Neuronal stem cell (in vitro differentiated cells): Measurements from ENCODE around the gene CSPG5. TPM values are rescaled to one million over a fixed set of nuclear protein-coding genes. Genes with fewer than 3 reads are reported as not detected.

Source experiments
- DNase-seq: peaks from one replicate; pipeline ENCODE4 v3.0.0-alpha.2; 2013; ENCODE audit warnings: low spot score
- H2AFZ ChIP-seq: one replicate; pipeline ENCODE4 v1.6.1; 2013; ENCODE audit warnings: mild to moderate bottlenecking, low read length, inconsistent platforms
- H2AK5ac ChIP-seq: 2 replicates; pipeline ENCODE4 v1.6.1; 2013; ENCODE audit warnings: low read depth, mild to moderate bottlenecking, inconsistent platforms, low read length, moderate library complexity, mixed read lengths
- H2BK120ac ChIP-seq: 2 replicates; pipeline ENCODE4 v1.6.1; 2013; ENCODE audit warnings: low read depth, mild to moderate bottlenecking, inconsistent platforms, low read length, moderate library complexity, mixed read lengths
- H2BK12ac ChIP-seq: one replicate; pipeline ENCODE4 v1.6.1; 2013; ENCODE audit warnings: low read length, inconsistent platforms
- H2BK15ac ChIP-seq: 2 replicates; pipeline ENCODE4 v1.6.1; 2013; ENCODE audit warnings: mild to moderate bottlenecking, low read length, inconsistent platforms, mixed read lengths
- H2BK5ac ChIP-seq: one replicate; pipeline ENCODE4 v1.6.1; 2013; ENCODE audit warnings: inconsistent platforms, mild to moderate bottlenecking, low read length, moderate library complexity
- H3K14ac ChIP-seq: one replicate; pipeline ENCODE4 v1.6.1; 2013; ENCODE audit warnings: low read length, inconsistent platforms
- H3K18ac ChIP-seq: 2 replicates; pipeline ENCODE4 v1.6.1; 2013; ENCODE audit warnings: low read length, inconsistent platforms
- H3K23ac ChIP-seq: 2 replicates; pipeline ENCODE4 v1.6.1; 2013; ENCODE audit warnings: low read depth, mild to moderate bottlenecking, mixed read lengths, low read length, inconsistent platforms; ENCODE audit not compliant: poor library complexity
- H3K27ac ChIP-seq: replicated peaks from 3 replicates; pipeline ENCODE4 v1.5.1; 2013; ENCODE audit warnings: low read length, inconsistent platforms
- H3K27me3 ChIP-seq, 3 experiments: 2 replicates each; pipeline ENCODE4 v1.6.1; 2013; ENCODE audit warnings: low read length in 3 of 3, mild to moderate bottlenecking in 2 of 3, inconsistent platforms in 1 of 3, low read depth in 1 of 3, mixed read lengths in 1 of 3, moderate library complexity in 1 of 3; ENCODE audit not compliant: control insufficient read depth in 3 of 3, insufficient read depth in 3 of 3
- H3K36me3 ChIP-seq, 2 donors: replicated peaks in 1 of 2; 2 replicates each; pipeline ENCODE4 v1.6.1; 2013; ENCODE audit warnings: low read length in 2 of 2; ENCODE audit not compliant: control insufficient read depth in 2 of 2, insufficient read depth in 2 of 2
- H3K4ac ChIP-seq: 2 replicates; pipeline ENCODE4 v1.6.1; 2013; ENCODE audit warnings: inconsistent platforms, mild to moderate bottlenecking, low read length, moderate library complexity
- H3K4me1 ChIP-seq, 2 donors: 1 replicate in 1 of 2; 2 replicates in 1 of 2; pipeline ENCODE4 v1.6.1; 2013; ENCODE audit warnings: low read length in 2 of 2, low read depth in 1 of 2; ENCODE audit not compliant: control insufficient read depth in 2 of 2, insufficient read depth in 1 of 2
- H3K4me2 ChIP-seq: one replicate; pipeline ENCODE4 v1.6.1; 2013; ENCODE audit warnings: mild to moderate bottlenecking, low read length, inconsistent platforms; ENCODE audit not compliant: insufficient read depth, poor library complexity, severe bottlenecking
- H3K4me3 ChIP-seq, 2 donors: 2 replicates each; pipeline ENCODE4 v1.5.1; 2013; ENCODE audit warnings: low read length in 2 of 2, mild to moderate bottlenecking in 2 of 2, inconsistent platforms in 1 of 2, moderate library complexity in 1 of 2
- H3K79me1 ChIP-seq: one replicate; pipeline ENCODE4 v1.6.1; 2013; ENCODE audit warnings: low read depth, mild to moderate bottlenecking, inconsistent platforms, low read length, moderate library complexity
- H3K9ac ChIP-seq: one replicate; pipeline ENCODE4 v1.6.1; 2013; ENCODE audit warnings: mild to moderate bottlenecking, low read depth, low read length, inconsistent platforms; ENCODE audit not compliant: poor library complexity
- H3K9me3 ChIP-seq, 2 donors: replicated peaks in 1 of 2; 2 replicates each; pipeline versions ENCODE3 to v1.6.1; 2013; ENCODE audit warnings: low read length in 2 of 2, mild to moderate bottlenecking in 2 of 2, inconsistent platforms in 1 of 2, low read depth in 1 of 2, mixed read lengths in 1 of 2, moderate library complexity in 1 of 2; ENCODE audit not compliant: control insufficient read depth in 2 of 2, insufficient read depth in 1 of 2
- H4K8ac ChIP-seq: one replicate; pipeline ENCODE4 v1.6.1; 2013; ENCODE audit warnings: low read depth, mild to moderate bottlenecking, inconsistent platforms, low read length, moderate library complexity
- H4K91ac ChIP-seq: one replicate; pipeline ENCODE4 v1.6.1; 2013; ENCODE audit warnings: low read length, low read depth, mild to moderate bottlenecking, inconsistent platforms; ENCODE audit not compliant: poor library complexity
- WGBS, 2 donors: extraction: QIAGEN DNeasy Blood & Tissue Kit; methylation state at CpG; one replicate each; pipeline ENCODE4 v1.1.7; 2013; ENCODE audit warnings: missing lambda C conversion rate in 2 of 2, mixed read lengths in 1 of 2; ENCODE audit not compliant: insufficient read length in 2 of 2, insufficient replicate concordance in 1 of 2; ENCODE audit errors: extremely low coverage in 2 of 2; 5-methylcytosine and 5-hydroxymethylcytosine counted together
- polyA plus RNA-seq, 2 experiments: library from polyadenylated mRNA; stranded (reverse); fragments of 200-250 nt; gene quantifications; one replicate each; pipeline ENCODE4 v1.2.3, GENCODE V29; 2013

Gene CSPG5
- polyA plus RNA-seq (2013, experiment 1 of 2), result 9.8 TPM
- polyA plus RNA-seq (2013, experiment 2 of 2), result 10.1 TPM

GRCh38 chr3:47578691-47579632, at the start of gene CSPG5:
CSPG5 (minus strand) TSS chr3:47578865; CDS start chr3:47578693, 172 bp downstream.
- Histone ChIP-seq H3K79me1 (no peaks in the 10 kb centered on the region), H3K27me3 (peaks cover 0 to 29% (median 3%) of the 10 kb centered on the region in 3 experiments), H3K4me3 (peak within 1 kb of the TSS; percentile 48 to 85), H3K36me3 (peaks cover 3 to 32% of the 10 kb centered on the region in 2 donors), H3K4me1 (peaks cover 4 to 5% of the 10 kb centered on the region in 2 donors), H3K14ac (no peak within 1 kb of the TSS), H2AK5ac (peak within 1 kb of the TSS; percentile 48), H3K18ac (peak within 1 kb of the TSS; percentile 95), H2BK15ac (peak within 1 kb of the TSS; percentile 93), H3K27ac (no peak within 1 kb of the TSS), H2BK120ac (no peak within 1 kb of the TSS), H4K91ac (no peak within 1 kb of the TSS), H2BK5ac (no peak within 1 kb of the TSS), H2AFZ (peak within 1 kb of the TSS; percentile 91), H3K9me3 (peaks cover 5 to 6% of the 10 kb centered on the region in 2 donors), H4K8ac (no peak within 1 kb of the TSS), H3K9ac (peak within 1 kb of the TSS; percentile 89), H3K4ac (no peak within 1 kb of the TSS), H3K4me2 (peak within 1 kb of the TSS; percentile 96), H3K23ac (peak within 1 kb of the TSS; percentile 62), H2BK12ac (no peak within 1 kb of the TSS)
- WGBS, 2 donors, result no CpG with 5 or more reads among the region's 121 CpGs
- DNase-seq, result peak; percentile 47

- no CpG with 5 or more reads among the region's 6 CpGs for WGBS, 2 donors
- no peak for DNase-seq
- no peak overlapping the region for H3K27ac ChIP-seq
These were observed 49.8 kb upstream of the CSPG5 start for GRCh38 chr3:47628426-47628825.

GRCh38 chr3:47622671-47623461, 44.2 kb upstream of the CSPG5 start:
- DNase-seq, result no peak
- no peak overlapping the region for H3K4ac ChIP-seq
- no peak overlapping the region for H2AFZ ChIP-seq
- H4K8ac ChIP-seq, result no peak overlapping the region
- no peak overlapping the region for H2BK12ac ChIP-seq
- no peak overlapping the region for H2BK120ac ChIP-seq
- no peak overlapping the region for H3K4me3 ChIP-seq
- H3K18ac ChIP-seq, result no peak overlapping the region
- H3K14ac ChIP-seq, result no peak overlapping the region
- H3K23ac ChIP-seq, result no peak overlapping the region
- no peaks in the 10 kb centered on the region for H3K27me3 ChIP-seq
- H3K4me2 ChIP-seq, result no peak overlapping the region
- no peak overlapping the region for H3K27ac ChIP-seq
- no CpG with 5 or more reads among the region's 3 CpGs for WGBS, 2 donors
- no peaks in the 10 kb centered on the region for H3K9me3 ChIP-seq
- no peaks in the 10 kb centered on the region for H3K79me1 ChIP-seq
- H2AK5ac ChIP-seq, result no peak overlapping the region
- no peak overlapping the region for H4K91ac ChIP-seq
- no peaks in the 10 kb centered on the region for H3K4me1 ChIP-seq
- no peak overlapping the region for H2BK5ac ChIP-seq
- peaks cover 26 to 99% of the 10 kb centered on the region in 2 donors for H3K36me3 ChIP-seq
- H2BK15ac ChIP-seq, result no peak overlapping the region
- no peak overlapping the region for H3K9ac ChIP-seq

More at GRCh38 chr3:47628426-47628825, 49.8 kb upstream of the CSPG5 start:
- no peak overlapping the region for H4K8ac ChIP-seq
- no peak overlapping the region for H4K91ac ChIP-seq
- no peak overlapping the region for H3K4me2 ChIP-seq
- H3K79me1 ChIP-seq, result no peaks in the 10 kb centered on the region
- H2AFZ ChIP-seq, result no peak overlapping the region
- no peak overlapping the region for H2BK12ac ChIP-seq
- no peak overlapping the region for H3K4ac ChIP-seq
- no peak overlapping the region for H2BK5ac ChIP-seq
- H3K4me3 ChIP-seq, result no peak overlapping the region
- H3K23ac ChIP-seq, result no peak overlapping the region
- H3K4me1 ChIP-seq, result no peaks in the 10 kb centered on the region
- H3K14ac ChIP-seq, result no peak overlapping the region
- H3K18ac ChIP-seq, result no peak overlapping the region
- no peak overlapping the region for H3K9ac ChIP-seq
- no peak overlapping the region for H2BK120ac ChIP-seq
- no peak overlapping the region for H2AK5ac ChIP-seq
- no peaks in the 10 kb centered on the region for H3K9me3 ChIP-seq
- no peaks in the 10 kb centered on the region for H3K27me3 ChIP-seq
- no peak overlapping the region for H2BK15ac ChIP-seq
- H3K36me3 ChIP-seq, result peaks cover 30 to 99% of the 10 kb centered on the region in 2 donors
